ENCODE results near the gene HSPH1.
"Not testable (repeated sequence)": the region's sequence is repeated elsewhere in the genome, so short reads cannot be mapped to it uniquely, and the experiment has no call there.

The HSPH1 gene

GRCh38 chr13:31124204-31124603 lies 37.5 kb downstream of the HSPH1 start:
- no peak for DNase-seq

- DNase-seq: no peak
Measured at GRCh38 chr13:31122544-31123260, 39.0 kb downstream of the HSPH1 start.

DNA sequence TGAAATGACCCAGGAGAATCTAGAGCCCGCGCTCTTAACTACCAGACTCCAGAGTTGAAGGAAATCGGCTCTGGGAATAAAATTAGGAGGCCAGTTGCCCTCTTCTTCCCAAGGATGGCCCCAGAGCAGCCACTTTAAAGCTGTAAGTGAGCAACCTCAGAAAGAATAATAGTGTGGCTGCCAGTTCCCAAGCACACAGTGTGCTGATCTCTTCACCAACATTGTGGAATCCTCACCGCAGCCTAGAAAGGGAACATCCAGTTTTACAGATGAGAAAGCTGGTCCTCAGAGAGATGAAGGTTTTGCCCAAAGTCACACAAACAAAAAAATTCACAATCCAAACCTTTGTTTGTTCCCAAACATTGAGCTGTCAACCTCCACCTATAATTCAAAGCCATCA lies 39.6 kb downstream of the HSPH1 start:
- DNase-seq: no peak

DNA sequence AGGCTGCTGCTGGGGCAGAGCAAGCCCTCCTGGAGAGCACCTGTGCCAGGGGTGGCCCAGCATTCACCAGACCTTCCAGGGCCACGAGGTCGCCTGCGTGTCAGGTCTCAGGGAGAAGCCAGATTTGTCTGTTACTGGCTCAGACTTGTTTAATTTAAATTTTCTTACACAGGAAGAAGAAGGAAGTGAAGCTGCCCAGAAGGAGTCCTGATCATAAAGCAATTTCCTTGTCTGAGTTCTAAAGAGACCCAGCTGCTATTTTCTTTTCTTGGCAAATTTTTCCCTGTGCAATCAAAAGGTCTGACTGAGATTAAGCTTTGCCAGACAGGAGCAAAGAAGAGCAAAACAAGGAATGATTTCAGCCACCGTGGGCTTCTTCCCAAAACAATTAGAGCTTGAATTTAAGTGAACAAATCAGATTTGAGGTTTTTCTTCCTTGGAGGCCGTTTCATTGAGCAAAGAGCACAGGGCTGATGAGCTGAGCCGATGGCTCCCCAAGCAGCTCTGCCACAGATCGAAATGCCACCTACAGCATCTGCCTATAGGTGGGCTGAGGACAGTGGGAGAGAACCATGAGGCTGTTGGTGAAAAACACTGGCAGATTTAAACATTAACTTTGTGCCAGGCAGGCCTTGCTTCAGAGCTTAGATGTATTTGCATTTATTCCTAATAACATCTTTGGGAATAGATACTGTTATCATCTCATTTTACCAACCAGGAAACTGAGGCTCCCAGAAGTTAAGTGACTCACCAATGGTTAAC lies 40.1 kb downstream of the HSPH1 start:
- DNase-seq: no peak

GRCh38 chr13:31119966-31120700 lies 41.6 kb downstream of the HSPH1 start:
- no peak for DNase-seq

DNA sequence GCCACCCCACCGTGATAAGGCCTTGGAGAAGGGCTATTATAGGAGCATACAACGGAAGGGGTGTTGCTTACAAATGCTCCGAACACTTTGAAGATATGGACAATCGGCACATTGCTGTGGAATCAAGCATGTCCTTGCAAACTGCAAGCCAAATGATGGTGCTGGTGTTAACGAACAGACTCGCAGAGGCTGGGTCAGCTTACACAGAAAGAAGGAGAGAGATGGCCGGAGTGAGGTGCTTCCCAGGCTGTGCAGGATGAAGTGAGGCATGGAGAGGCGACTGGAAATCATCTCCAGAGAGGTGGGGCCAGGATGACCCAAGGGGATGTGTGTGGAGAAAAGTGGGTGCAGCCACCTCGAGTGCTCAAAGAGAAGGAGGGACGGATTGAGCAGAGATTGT lies 42.2 kb downstream of the HSPH1 start:
- DNase-seq: no peak

GRCh38 chr13:31116224-31116623 lies 45.5 kb downstream of the HSPH1 start:
- no peak for DNase-seq

DNA sequence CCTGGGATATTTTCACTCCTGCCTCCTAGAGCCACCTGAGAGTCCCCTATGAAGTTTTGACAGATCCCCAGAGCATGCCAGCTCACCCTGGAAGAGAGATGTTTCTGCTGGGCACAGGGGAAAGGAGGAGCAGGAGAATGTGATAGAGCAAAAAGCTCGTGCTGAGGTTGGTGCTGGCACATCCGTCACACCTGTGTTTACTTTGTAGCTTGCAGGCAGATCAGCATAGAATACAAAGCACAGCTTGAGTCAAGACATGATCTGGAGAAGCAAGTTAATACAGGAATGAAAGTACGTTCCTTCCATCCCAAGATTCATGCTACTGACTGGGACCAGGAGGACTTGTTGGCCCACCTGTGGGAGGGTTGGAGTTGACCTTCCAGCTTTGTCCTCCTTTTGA lies 46.1 kb downstream of the HSPH1 start:
- no peak for DNase-seq

- DNase-seq: no peak
Measured at GRCh38 chr13:31114641-31115040, 47.1 kb downstream of the HSPH1 start.

GRCh38 chr13:31111136-31111535 lies 50.6 kb downstream of the HSPH1 start:
- no peak for DNase-seq

- no peak for DNase-seq
Measured at GRCh38 chr13:31110617-31111016, 51.1 kb downstream of the HSPH1 start.

- no peak for DNase-seq
Measured at GRCh38 chr13:31110169-31110568, 51.5 kb downstream of the HSPH1 start.

GRCh38 chr13:31107109-31107508 lies 54.6 kb downstream of the HSPH1 start:
- no peak for DNase-seq

GRCh38 chr13:31105856-31106255 lies 55.8 kb downstream of the HSPH1 start:
- DNase-seq: no peak

DNA sequence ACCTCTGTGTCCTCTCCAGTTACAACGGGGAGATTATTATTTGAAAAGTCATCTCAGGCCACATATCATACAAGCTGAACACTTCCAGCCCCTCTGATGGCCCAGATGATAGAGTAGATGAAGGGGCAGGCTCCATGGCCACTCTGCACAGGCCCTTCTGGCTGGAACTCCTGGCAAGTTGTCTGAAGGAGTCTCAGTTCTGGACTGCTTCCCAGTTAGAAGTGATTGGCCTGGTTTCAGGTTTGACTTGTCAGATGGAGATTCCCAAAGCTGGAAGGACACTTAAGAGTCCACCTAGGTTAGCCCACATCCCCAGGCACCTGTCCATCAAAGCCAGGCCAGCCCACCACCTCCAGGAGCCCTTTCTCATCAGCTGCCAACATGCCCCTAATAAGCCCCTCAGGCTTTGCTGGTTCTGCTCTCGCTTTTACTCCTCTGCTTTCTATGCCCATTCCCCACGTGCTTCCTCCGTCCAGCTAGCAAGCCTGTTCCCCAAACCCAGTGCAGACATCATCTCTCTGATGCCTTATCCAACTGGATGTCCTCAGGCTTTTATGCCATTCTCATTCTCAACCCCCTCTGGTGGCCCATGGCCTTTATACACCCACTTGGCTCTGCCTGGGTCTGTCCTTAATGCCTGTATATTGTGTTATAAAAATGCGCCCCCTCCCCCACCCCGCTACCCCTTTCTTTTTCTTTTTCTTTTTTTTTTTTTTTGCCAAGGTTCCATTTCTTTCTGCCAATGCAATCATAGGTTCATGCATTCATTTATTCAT lies 56.5 kb downstream of the HSPH1 start:
- DNase-seq: no peak

GRCh38 chr13:31102905-31103304 lies 58.8 kb downstream of the HSPH1 start:
- DNase-seq: no peak

DNA sequence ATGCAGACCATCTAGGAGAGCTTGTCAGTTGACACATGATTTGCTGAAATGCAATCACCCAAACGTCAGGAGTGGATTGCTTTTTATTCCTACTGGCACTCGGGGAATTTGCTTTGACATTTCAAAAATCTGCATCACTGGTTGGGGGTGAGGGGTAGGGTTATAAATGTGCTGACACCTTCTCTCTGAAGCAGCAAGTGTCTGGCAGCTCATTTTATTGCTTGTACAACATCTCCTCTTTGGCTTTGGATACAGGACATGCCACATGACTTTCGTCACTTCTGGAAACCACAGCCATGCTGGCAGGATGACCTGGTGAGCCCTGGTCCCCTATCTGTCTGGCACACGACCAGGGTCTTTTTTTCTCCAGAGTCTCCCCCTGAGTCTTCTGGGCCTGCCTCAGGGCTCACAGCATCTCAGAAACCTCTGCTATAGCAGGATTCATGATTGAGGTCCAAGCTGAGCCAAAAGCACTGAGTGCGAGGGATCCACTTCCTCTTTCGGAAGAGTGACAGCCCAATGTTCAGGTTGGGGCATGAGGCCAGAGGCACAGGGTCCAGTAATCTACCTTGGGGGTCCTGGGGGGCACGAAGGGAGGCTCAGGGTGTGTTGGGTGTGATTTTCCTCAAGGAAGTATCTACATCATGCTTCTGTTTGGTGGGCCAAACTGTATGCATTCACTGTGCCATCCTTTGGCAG lies 60.1 kb downstream of the HSPH1 start:
- no peak for DNase-seq

- no peak for DNase-seq
Measured at GRCh38 chr13:31100721-31101120, 61.0 kb downstream of the HSPH1 start.

GRCh38 chr13:31097911-31098434 lies 63.7 kb downstream of the HSPH1 start:
- not testable (repeated sequence) for DNase-seq

DNA sequence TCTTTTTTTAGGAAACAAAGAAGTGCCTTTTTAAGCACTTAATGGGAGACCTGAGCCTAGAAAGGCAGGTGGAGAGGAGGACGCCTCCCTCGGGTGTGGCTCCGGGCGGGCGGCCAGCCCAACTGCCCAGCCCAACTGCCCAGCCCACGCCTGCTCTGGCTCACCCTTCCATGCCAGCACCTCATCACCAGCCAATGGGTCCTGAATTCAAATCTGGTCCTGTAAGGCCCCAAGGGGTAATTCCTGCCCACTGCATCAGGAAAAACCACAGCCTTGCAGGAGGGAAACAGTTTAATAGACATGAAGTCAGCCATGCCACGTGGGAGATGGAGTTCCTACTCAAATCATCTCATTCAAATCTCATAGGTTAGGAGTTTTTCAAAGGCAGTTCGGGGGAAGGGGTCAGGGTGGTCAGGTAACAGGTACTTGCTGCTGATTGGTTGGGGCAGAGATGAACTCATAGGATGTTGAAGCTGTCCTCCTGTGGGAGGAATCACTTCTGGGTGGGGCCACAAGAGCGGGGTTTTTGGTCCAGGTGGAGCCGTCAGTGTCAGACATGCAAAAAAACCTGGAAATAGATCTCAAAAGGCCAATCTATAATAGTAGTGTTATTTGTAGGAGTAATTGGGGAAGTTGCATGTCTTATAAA lies 64.9 kb downstream of the HSPH1 start:
- DNase-seq: no peak

DNA sequence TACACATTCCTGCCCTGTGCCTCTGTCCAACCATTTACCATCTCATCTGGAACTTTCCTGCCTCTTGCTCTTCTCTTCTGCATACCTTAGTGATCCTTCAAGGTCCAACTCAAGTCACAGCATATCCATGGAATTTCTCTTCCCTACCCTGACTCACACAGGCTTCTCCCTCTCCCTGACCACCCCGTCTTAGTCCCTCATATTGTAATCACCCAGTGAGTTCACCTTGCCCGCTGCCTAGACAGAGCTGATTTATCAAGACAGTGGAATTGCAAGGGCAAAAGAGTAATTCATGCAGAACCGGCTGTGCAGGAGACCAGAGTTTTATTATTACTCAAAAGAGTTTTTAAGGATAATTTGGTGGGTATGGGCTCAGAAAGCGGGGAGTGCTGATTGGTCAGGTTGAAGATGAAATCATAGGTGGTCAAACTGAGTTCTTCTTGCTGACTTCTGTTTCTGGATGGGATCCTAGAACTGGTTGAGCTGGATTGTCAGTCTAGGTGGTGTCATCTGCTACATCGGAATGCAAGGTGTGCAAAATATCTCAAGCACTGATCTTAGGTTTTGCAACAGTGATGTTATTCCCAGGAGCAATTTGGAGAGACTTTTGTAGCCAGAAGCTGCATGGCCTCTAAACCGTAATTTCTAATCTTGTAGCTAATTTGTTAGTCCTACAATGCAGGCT lies 67.2 kb downstream of the HSPH1 start:
- no peak for DNase-seq
